ENCODE measurements around the gene CORO1C. TPM values are rescaled to one million over a fixed set of nuclear protein-coding genes. Genes with fewer than 3 reads are reported as not detected.
A peak's percentile ranks its signal among the peaks of the same experiment; 100 is the strongest.

CORO1C gene
- total RNA-seq, 1 donor: 99.1 TPM

DNA sequence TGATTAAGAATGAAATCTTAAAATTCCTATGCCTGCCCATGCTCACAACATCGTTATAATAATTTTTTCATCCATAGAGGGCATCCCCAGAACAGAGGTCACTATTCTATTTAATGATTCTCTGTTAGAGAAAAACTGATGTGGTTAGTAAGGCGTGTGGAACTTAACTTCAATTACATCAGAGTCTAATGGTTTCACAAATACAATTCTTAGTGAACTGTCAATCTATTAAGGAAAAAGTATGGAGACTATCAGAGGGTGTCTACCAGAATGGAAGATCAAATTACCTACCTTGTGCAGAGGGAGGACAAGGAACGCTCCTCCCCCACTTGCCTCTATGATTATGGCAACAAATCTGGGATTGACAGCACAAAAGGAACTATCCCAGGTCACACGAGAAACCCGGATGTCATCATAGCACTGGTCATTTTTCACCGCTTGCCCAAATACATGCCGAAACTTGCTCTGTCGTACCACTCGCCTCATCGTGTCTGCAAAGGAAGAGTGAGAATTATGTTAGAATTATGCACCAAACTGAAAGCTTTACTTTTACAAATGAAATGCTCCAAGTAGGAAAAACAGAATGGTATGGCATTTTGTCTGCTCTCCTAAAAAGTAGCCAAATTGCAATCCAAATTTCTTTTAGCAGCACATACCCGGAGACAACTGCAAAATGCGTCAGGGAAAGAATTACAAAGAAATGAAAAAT, 30.3 kb downstream of the CORO1C start:
- no peak for DNase-seq (ENCODE audit: low read depth in 2 of 3, low spot score in 2 of 3)

GRCh38 chr12:108699955-108700563, 31.3 kb downstream of the CORO1C start:
- peak in 2 of 3 donors; percentile 90 to 96 for DNase-seq (ENCODE audit: low read depth in 2 of 3, low spot score in 2 of 3)

- DNase-seq (ENCODE audit: low read depth in 2 of 3, low spot score in 2 of 3): no peak
These were observed 33.4 kb downstream of the CORO1C start for GRCh38 chr12:108697905-108698304.

DNA sequence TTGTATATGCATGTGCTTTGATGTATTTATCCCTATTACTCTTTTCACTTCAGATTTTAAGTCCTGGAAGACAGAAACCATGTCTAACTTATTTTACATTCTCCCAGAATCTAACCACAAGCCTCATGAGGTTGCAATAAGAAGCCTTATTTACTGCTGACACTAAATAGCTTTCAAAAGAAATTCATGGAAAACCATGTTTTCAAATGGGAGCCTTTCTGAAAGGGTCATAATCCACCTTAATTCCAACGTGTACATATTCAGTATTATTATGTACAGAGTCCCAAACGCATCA, 34.4 kb downstream of the CORO1C start:
- DNase-seq (ENCODE audit: low read depth in 2 of 3, low spot score in 2 of 3): no peak

- DNase-seq (ENCODE audit: low read depth in 2 of 3, low spot score in 2 of 3): peak in 2 of 3 donors; percentile 89 to 95
These were observed 35.0 kb downstream of the CORO1C start for GRCh38 chr12:108696111-108696995.

DNA sequence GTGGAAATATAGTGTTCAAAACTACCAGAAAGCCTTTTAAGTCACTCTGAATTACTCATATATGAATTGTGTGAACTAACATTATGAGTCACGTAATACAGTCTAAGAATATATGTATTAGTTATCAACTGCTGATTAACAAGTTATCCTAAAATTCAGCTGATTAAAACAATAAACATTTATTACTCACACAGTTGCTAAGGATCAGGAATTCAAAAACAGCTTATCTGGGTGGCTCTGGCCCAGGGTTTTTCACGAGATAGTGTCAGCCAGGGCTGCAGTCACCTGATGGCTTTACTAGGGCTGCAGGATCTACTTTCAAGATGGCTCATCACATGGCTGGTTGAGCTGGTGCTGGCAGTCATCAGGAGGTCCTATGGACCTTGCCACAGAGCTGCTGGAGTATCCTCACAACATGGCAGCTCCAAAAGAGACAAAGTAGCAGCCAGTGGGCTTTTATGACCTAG, 36.5 kb downstream of the CORO1C start:
- DNase-seq (ENCODE audit: low read depth in 2 of 3, low spot score in 2 of 3): no peak

GRCh38 chr12:108693751-108694150, 37.6 kb downstream of the CORO1C start:
- DNase-seq (ENCODE audit: low read depth in 2 of 3, low spot score in 2 of 3): no peak

DNA sequence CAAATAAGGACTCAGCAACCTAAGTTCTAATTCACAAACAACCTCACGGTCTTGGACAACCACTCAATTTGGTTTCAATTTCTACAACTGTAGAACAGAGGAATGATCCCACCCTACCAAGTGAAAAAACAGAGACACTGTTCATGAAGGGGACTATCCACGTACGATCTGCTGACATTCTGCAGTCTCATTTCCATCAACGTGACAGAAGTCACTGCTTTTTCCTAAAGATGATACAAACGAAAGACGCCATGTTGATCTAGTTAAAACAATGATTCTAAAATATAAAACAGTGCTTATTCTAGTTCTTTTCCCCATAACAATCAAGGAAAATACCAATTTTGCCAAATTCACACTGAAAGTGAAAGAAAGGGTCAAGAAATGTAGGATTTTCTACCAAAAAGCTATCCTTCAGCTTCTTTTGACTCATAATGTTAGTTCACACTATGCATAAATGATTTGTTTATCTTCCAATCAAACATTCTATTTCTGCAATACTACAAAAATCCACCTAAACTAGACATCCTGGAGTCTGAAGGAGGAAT, 38.1 kb downstream of the CORO1C start:
- DNase-seq (ENCODE audit: low read depth in 2 of 3, low spot score in 2 of 3): no peak

GRCh38 chr12:108691998-108692808, 39.1 kb downstream of the CORO1C start:
- DNase-seq (ENCODE audit: low read depth in 2 of 3, low spot score in 2 of 3): peak in 1 of 3 donors; percentile 53

DNA sequence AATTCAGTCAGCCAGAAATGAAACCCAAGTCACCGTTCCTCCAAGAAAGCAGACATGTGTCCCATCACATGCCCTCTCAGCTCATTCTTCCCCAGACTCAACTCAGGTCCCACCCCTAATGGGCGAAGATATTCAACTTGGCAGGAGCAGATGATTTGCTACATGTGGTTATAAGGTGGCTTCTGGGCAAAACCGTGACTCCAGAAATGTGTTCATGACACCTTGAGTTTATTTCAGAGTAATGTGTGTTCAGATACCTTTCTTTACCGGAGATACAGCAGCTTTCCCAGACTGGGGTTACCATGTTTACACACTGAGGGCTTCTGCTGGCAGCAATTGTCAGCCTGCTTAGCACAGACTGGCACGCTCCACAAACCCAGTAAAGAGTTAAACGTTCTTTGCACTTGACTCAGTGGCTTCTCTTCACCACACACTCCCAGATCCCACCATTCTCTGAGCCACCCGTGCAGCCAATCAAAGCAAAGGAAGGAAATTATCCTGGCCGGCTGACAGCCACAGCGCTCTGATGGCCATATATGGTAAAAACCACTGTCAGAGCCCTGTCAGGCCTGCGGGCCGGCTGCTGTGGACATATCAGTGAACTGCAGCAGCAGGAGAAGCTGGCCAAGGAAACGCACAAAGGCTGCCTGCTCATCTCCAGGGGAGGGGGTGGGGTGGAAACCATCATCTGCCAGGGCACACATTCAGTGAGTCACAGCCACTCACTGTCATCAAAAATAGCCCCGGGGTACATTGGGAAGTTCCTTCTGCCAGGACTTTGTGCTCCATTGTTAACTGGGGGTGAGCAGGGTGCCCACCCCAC, 39.9 kb downstream of the CORO1C start:
- peak in 2 of 3 donors; percentile 97 for DNase-seq (ENCODE audit: low read depth in 2 of 3, low spot score in 2 of 3)

GRCh38 chr12:108690542-108691174, 40.7 kb downstream of the CORO1C start:
- DNase-seq (ENCODE audit: low read depth in 2 of 3, low spot score in 2 of 3): no peak

DNA sequence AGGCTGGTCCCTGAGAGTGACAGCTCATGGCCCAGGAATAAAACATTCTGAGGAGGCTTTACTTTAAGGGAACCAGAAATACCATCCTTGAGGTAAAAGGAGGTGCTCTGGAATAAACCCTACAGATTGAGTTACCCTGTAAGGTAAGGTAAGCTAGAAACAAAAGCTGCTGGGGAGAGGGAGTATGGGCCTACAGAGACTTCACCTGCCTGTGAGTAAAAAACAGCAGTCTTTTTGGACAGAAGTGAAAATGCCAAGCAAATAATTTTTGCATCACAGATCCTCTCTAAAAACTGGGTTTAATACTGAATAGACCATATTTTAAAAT, 41.2 kb downstream of the CORO1C start:
- no peak for DNase-seq (ENCODE audit: low read depth in 2 of 3, low spot score in 2 of 3)

DNA sequence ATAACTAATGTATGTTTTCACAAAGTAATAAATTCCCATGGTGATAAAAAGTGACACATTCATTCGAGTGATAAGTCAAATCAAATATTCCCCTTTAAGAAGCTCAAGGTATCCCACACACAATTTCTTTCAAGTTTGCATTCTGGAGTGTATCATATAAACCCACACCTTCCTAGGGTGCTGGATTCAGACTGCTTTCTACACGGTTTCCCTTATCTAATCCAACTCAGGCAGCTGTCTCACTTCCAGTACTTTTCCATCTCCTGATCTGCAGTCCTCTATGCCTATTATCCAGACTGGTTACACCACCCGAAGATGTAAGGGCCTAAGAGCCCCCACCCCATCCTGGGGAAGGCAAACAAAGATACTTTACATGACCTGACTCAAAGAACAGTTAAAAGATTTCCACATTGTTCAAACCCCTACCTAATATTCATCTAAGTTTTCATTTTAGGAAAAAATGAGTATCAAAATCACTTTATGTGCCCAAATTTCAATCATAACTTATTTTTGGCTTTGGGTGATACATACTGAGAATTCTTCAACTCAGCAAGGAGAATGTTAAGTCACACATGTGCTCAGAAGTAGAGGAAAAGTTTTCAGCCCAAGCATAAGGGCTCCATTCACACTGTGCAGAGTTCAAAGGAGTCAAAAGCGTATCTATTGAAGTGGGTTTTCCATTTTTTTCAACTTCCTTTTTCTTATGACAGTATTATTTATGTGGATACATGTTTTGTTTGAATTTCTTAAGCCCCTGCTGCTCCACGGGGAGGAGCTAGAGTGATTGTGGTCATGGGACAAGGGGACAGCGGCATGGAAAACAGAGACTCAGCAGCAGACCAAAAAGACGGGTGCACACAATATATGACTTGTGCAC, 41.8 kb downstream of the CORO1C start:
- peak in 2 of 3 donors; percentile 84 to 85 for DNase-seq (ENCODE audit: low read depth in 2 of 3, low spot score in 2 of 3)

- no peak for DNase-seq (ENCODE audit: low read depth in 2 of 3, low spot score in 2 of 3)
These were observed 44.5 kb downstream of the CORO1C start for GRCh38 chr12:108686780-108687179.

DNA sequence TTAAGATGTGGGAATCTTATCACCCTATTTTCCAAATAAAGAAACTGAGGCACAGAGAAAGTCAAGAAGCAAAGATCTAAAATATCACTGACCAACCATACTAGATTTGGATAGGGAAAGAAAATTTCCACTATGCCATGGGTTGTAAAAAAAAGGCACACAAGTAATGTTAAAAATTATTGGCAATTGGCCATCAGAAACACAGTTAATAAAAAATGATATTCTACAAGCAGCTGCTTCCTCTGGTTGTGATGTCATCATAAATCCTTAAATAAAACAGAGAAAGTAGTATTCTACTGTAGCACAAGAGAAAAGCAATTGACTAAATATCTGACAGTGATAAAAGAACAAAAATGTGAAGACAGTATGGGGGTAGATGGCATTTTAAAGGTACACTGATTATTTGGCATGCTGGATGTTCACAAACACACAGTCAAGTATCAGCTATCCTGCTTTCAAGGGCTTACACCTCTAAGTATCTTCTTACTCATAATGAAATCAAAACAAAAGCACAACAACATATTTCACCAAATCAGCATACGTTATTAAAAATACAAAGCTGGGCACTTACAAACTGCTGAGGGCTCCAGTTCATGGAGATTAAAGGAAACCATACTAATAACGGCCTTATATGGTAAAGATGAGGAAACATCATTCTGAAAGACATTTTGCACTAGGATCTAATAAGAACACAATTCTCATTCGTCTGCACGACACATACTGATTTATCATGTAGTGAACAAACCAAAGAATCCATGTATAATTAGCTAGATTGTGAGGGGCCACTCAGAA, 45.7 kb downstream of the CORO1C start:
- DNase-seq (ENCODE audit: low read depth in 2 of 3, low spot score in 2 of 3): peak in 1 of 3 donors; percentile 63

- no peak for DNase-seq (ENCODE audit: low read depth in 2 of 3, low spot score in 2 of 3)
These were observed 47.3 kb downstream of the CORO1C start for GRCh38 chr12:108683906-108684556.

DNA sequence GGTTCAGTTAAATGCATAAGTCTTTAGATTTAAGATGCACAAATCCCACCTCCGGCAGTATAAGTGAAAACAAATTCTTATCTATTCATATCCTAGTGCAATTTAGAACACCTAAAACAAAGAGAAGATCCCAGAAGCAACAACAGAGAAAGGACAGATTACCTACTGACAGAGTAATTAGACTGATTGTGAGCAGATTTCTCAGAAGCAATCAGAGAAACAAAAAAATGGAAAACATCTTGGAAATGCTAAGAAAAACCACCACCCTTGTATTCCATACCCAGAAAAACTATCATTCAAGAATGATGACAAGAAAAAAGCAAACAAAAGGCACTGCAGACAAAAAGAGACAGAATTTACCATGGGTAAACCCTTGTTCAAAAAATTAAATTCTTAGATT, 50.0 kb downstream of the CORO1C start:
- DNase-seq (ENCODE audit: low read depth in 2 of 3, low spot score in 2 of 3): no peak
